GM12875 (cell line): ENCODE measurements around the gene RAI2.

ENCODE experiments used
- H3K4me3 ChIP-seq: one replicate; pipeline ENCODE4 v1.5.1; 2011; ENCODE audit warnings: low read depth, low read length, control low read depth
- CTCF ChIP-seq: IDR thresholded peaks from 2 replicates; pipeline ENCODE4 v1.5.1; 2011; ENCODE audit warnings: low read depth, mild to moderate bottlenecking, control low read depth, inconsistent platforms, low read length, moderate library complexity, borderline replicate concordance; ENCODE audit not compliant: insufficient read depth

The RAI2 gene

GRCh38 chrX:17860179-17860780 is 818 bp downstream of the RAI2 start:
- H3K4me3 ChIP-seq: no peak overlapping the region
- TF ChIP-seq CTCF: no peak

DNA sequence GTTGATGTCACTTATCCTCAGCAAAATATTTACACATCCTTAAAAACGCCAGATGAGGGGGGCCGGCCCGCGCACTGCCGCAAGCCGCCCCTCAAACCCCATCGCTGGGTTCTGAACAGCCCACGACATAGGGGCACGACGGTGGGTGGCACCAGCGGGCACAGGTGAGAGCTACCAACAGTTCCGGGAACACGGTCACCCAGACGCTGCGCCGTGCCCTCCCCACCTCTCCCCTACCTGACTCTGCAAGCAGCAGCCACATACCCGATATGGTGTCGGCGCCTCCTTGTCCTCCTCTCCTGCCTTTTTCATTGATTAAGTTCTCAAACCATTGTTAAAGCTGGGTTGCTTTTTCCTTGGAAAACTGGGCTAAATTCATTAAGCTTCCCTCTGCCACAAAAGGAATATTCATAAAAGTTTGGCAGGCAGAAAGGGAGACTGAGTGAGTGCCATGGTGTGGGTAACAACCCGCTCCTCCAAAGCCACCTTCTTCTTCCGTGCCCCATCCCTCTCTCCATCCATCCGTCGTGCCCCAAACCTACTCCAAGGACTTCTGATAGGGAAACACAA is 1.4 kb downstream of the RAI2 start:
- H3K4me3 ChIP-seq: no peak overlapping the region
- no peak for TF ChIP-seq CTCF

GRCh38 chrX:17854531-17854930 is 6.6 kb downstream of the RAI2 start:
- TF ChIP-seq CTCF: no peak

GRCh38 chrX:17854069-17854468 is 7.0 kb downstream of the RAI2 start:
- no peak overlapping the region for H3K4me3 ChIP-seq
- no peak for TF ChIP-seq CTCF

More at GRCh38 chrX:17854531-17854930, 6.6 kb downstream of the RAI2 start:
- no peak overlapping the region for H3K4me3 ChIP-seq

GRCh38 chrX:17851874-17852273 is 9.2 kb downstream of the RAI2 start:
- no peak for TF ChIP-seq CTCF
- no peak overlapping the region for H3K4me3 ChIP-seq

- no peak for TF ChIP-seq CTCF
Measured at GRCh38 chrX:17848545-17849265, 12.4 kb downstream of the RAI2 start.

GRCh38 chrX:17846045-17846444 is 15.1 kb downstream of the RAI2 start:
- no peak overlapping the region for H3K4me3 ChIP-seq
- TF ChIP-seq CTCF: no peak

More at GRCh38 chrX:17848545-17849265, 12.4 kb downstream of the RAI2 start:
- H3K4me3 ChIP-seq: no peak overlapping the region
